Adrenal gland (tissue), 5 donors: ENCODE data around the gene DAPK2.

Experiments used
- POLR2A ChIP-seq, 2 donors: fragments of 450-650 bp; IDR thresholded peaks; one replicate each; pipeline ENCODE4 v1.6.1; 2017; ENCODE audit warnings: antibody characterized with exemption in 2 of 2, mild to moderate bottlenecking in 2 of 2, moderate library complexity in 1 of 2
- TF ChIP-seq, protein P1 (sequence below), 6 experiments: fragments of 450-650 bp in 4 of 6; fragments of 200-600 bp in 2 of 6; sonication (generic) in 1 of 6; IDR thresholded peaks; 1 replicate in 5 of 6; 2 replicates in 1 of 6; pipeline versions ENCODE4 v1.5.1 to v1.8.0; 2016 to 2021; ENCODE audit warnings: antibody characterized with exemption in 6 of 6, mild to moderate bottlenecking in 2 of 6, moderate library complexity in 1 of 6
- donor health status: DM: no; HTN: no; CAD: no.

DNA sequence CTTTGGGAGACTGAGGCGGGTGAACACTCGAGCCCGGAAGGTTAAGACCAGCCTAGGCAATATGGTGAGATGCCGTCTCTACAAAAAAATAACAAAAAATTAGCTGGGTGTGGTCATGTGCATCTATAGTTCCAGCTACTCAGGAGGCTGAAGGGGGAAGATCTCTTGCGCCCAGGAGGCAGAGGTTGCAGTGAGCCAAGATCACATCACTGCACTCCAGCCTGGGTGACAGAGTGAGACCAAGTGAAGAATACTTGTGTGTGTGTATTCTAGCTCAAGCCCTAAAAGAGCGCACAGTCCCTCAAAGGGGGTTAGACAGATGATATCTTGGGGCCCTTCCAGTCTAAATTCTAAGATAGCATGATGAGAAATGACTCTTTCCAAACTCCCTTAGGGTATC, 23.7 kb downstream of the DAPK2 start:
- TF ChIP-seq, protein P1, sequence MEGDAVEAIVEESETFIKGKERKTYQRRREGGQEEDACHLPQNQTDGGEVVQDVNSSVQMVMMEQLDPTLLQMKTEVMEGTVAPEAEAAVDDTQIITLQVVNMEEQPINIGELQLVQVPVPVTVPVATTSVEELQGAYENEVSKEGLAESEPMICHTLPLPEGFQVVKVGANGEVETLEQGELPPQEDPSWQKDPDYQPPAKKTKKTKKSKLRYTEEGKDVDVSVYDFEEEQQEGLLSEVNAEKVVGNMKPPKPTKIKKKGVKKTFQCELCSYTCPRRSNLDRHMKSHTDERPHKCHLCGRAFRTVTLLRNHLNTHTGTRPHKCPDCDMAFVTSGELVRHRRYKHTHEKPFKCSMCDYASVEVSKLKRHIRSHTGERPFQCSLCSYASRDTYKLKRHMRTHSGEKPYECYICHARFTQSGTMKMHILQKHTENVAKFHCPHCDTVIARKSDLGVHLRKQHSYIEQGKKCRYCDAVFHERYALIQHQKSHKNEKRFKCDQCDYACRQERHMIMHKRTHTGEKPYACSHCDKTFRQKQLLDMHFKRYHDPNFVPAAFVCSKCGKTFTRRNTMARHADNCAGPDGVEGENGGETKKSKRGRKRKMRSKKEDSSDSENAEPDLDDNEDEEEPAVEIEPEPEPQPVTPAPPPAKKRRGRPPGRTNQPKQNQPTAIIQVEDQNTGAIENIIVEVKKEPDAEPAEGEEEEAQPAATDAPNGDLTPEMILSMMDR (IDR thresholded peaks at IDR 0.05) = no peak
- no peak for TF ChIP-seq POLR2A (IDR thresholded peaks at IDR 0.05)
